Thoracic aorta (tissue), 2 donors: ENCODE data around the gene NFIA. TPM values are rescaled to one million over a fixed set of nuclear protein-coding genes. Genes with fewer than 3 reads are reported as not detected.
A peak's percentile ranks its signal among the peaks of the same experiment; 100 is the strongest.

ENCODE experiments used
- ATAC-seq: fragments of 150-250 bp; one replicate; pipeline ENCODE4 v1.8.0; 2017; ENCODE audit warnings: low read depth; ENCODE audit not compliant: insufficient number of reproducible peaks, low FRiP score
- DNase-seq: peaks from one replicate; pipeline ENCODE4 v3.0.0-alpha.2; 2020; ENCODE audit warnings: low spot score
- H3K27ac ChIP-seq, 2 donors: fragments of 200-600 bp; sonication (generic); 1 replicate in 1 of 2; 2 replicates in 1 of 2; pipeline ENCODE4 v1.5.1; 2016; ENCODE audit warnings: mild to moderate bottlenecking in 2 of 2, moderate library complexity in 2 of 2
- H3K27me3 ChIP-seq: fragments of 200-600 bp; sonication (generic); replicated peaks from 2 replicates; pipeline ENCODE4 v1.6.0; 2016; ENCODE audit warnings: mild to moderate bottlenecking; ENCODE audit not compliant: insufficient read depth
- H3K36me3 ChIP-seq: fragments of 200-600 bp; sonication (generic); one replicate; pipeline ENCODE4 v1.5.1; 2016
- H3K4me1 ChIP-seq, 2 donors: fragments of 200-600 bp; sonication (generic); 1 replicate in 1 of 2; 2 replicates in 1 of 2; pipeline versions ENCODE4 v1.5.1 to v1.6.0; 2016; ENCODE audit warnings: low read depth in 2 of 2, mild to moderate bottlenecking in 1 of 2; ENCODE audit not compliant: control insufficient read depth in 1 of 2
- H3K4me3 ChIP-seq: fragments of 200-600 bp; sonication (generic); 2 replicates; pipeline ENCODE4 v1.5.1; 2016; ENCODE audit warnings: mild to moderate bottlenecking
- H3K9me3 ChIP-seq: fragments of 200-600 bp; sonication (generic); 2 replicates; pipeline ENCODE4 v1.5.1; 2016
- CTCF ChIP-seq: fragments of 200-600 bp; sonication (generic); IDR thresholded peaks from one replicate; pipeline ENCODE4 v1.5.1; 2019; ENCODE audit warnings: antibody characterized with exemption
- total RNA-seq, 2 donors: library from RNA; depleted of rRNA; stranded (reverse); fragments of >200 nt; gene quantifications; one replicate each; pipeline versions ENCODE4 v1.1.0 to v1.2.3, GENCODE V29; 2016

NFIA gene
- total RNA-seq, 2 donors from 2014 or later = 99.8 to 118 TPM

GRCh38 chr1:61435226-61435625 lies 352.9 kb downstream of the NFIA start:
- Histone ChIP-seq H3K4me3 (no peak overlapping the region), H3K4me1 (peaks cover 23 to 53% of the 10 kb centered on the region in 2 donors), H3K27ac (peak overlapping the region; percentile 66 to 72), H3K36me3 (no peaks in the 10 kb centered on the region), H3K9me3 (no peaks in the 10 kb centered on the region), H3K27me3 (no peaks in the 10 kb centered on the region)
- ATAC-seq (no peak), DNase-seq (no peak)
- no peak for TF ChIP-seq CTCF

GRCh38 chr1:61436016-61436415 lies 353.7 kb downstream of the NFIA start:
- Histone ChIP-seq H3K4me1 (peaks cover 23 to 58% of the 10 kb centered on the region in 2 donors), H3K27ac (peak overlapping the region; percentile 66 to 72)
- no peak for ATAC-seq

GRCh38 chr1:61436491-61437120 lies 354.2 kb downstream of the NFIA start:
- Histone ChIP-seq H3K4me3 (no peak overlapping the region), H3K9me3 (no peaks in the 10 kb centered on the region), H3K4me1 (peaks cover 23 to 60% of the 10 kb centered on the region in 2 donors), H3K36me3 (no peaks in the 10 kb centered on the region), H3K27ac (peak overlapping the region; percentile 66 to 72), H3K27me3 (no peaks in the 10 kb centered on the region)
- DNase-seq = no peak
- peak; percentile 28 for ATAC-seq
- no peak for TF ChIP-seq CTCF

More at GRCh38 chr1:61436016-61436415, 353.7 kb downstream of the NFIA start:
- H3K9me3 ChIP-seq = no peaks in the 10 kb centered on the region
- no peaks in the 10 kb centered on the region for H3K27me3 ChIP-seq
- no peak for DNase-seq
- no peak overlapping the region for H3K4me3 ChIP-seq
- H3K36me3 ChIP-seq = no peaks in the 10 kb centered on the region
- TF ChIP-seq CTCF = no peak

- H3K27me3 ChIP-seq = no peaks in the 10 kb centered on the region
- no peak overlapping the region for H3K4me3 ChIP-seq
- DNase-seq = no peak
- no peaks in the 10 kb centered on the region for H3K36me3 ChIP-seq
- no peak for ATAC-seq
- no peak for TF ChIP-seq CTCF
- peak overlapping the region in 1 of 2 donors; percentile 7 for H3K27ac ChIP-seq
- no peaks in the 10 kb centered on the region for H3K9me3 ChIP-seq
- H3K4me1 ChIP-seq = peaks cover 32 to 66% of the 10 kb centered on the region in 2 donors
Measured at GRCh38 chr1:61439234-61439633, 356.9 kb downstream of the NFIA start.

- Histone ChIP-seq H3K36me3 (no peaks in the 10 kb centered on the region), H3K9me3 (no peaks in the 10 kb centered on the region), H3K4me3 (no peak overlapping the region), H3K27ac (peak overlapping the region in 1 of 2 donors; percentile 3), H3K4me1 (peaks cover 16 to 62% of the 10 kb centered on the region in 2 donors), H3K27me3 (no peaks in the 10 kb centered on the region)
- DNase-seq = no peak
- TF ChIP-seq CTCF = no peak
- ATAC-seq = no peak
Measured at GRCh38 chr1:61441723-61442262, 359.4 kb downstream of the NFIA start.
